Neural cell (in vitro differentiated cells): Measurements from ENCODE around the gene P2RX5.

Source experiments
- CTCF ChIP-seq: fragments of 450-650 bp; IDR thresholded peaks from 2 replicates; pipeline ENCODE4 v1.5.1; 2014; ENCODE audit warnings: antibody characterized with exemption, mild to moderate bottlenecking, moderate library complexity; ENCODE audit not compliant: poor library complexity, severe bottlenecking
- EP300 ChIP-seq: fragments of 450-650 bp; conservative IDR thresholded peaks from 2 replicates; pipeline ENCODE4 v1.6.1; 2014; ENCODE audit warnings: antibody characterized with exemption, mild to moderate bottlenecking, moderate library complexity; ENCODE audit not compliant: poor library complexity, severe bottlenecking

GRCh38 chr17:3727041-3727440, 31.1 kb upstream of the P2RX5 start:
- TF ChIP-seq CTCF (no peak), EP300 (no peak)
